GM18868 (cell line): ENCODE results near the gene CIAO1.

Experiments used
- ATAC-seq: cut with Tn5 transposase; IDR thresholded peaks from one replicate; pipeline ENCODE4 v1.9.1; 2021; ENCODE audit warnings: mild to moderate bottlenecking, moderate library complexity; ENCODE audit not compliant: unreplicated experiment

Gene CIAO1

DNA sequence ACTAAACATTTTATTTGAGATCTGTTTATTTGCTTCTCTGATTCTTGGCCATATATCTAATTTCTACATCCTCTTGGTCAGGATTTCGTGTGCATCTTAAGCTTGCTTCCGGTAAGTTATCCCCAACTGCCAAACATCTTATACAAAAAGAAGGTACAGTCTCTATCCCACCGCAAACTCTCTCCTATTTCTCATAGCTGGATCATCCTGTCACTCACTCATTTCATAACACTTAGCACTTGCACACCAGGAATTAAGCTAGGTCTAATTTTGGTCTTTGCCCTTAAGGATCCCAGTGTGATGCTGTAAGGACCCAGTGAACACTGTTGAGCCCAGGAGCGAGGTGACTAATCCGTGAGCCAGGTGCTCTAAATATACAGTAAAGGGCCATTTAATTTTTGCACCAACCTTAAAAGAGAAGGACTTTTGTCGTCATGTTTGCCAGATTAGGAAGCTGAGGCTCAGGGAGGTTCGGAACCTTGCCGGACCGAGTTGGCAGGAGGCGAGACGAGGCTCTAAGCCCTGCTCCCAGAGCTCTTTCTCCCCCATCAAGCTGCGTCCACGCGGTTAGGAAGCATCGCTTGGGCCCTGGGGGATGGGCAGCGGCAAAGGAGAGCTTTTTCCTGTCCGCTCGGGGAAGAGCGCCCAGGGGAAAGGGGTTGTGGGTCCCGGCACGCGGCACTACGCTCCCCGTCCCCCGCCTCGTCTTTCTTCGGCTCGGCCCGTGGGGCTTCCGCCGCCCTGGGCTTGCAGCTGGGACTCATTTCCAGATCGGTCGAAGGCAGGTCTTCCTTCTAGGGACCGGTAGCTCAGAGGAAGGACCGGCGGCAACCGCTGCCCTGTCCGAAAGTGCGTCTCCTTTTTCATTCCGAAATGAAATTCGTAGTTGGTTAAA lies 55.0 kb downstream of the CIAO1 start:
- peak; percentile 5 for ATAC-seq
